CD4-positive, alpha-beta T cell treated with Interleukin-6 for 4 hours (primary cell): Measurements from ENCODE around the gene DEPDC5.
"Not testable (repeated sequence)": the region's sequence is repeated elsewhere in the genome, so short reads cannot be mapped to it uniquely, and the experiment has no call there.

Experiments used
- DNase-seq: peaks from one replicate; pipeline ENCODE4 v3.0.0-alpha.2; 2020; ENCODE audit warnings: mixed read lengths

Gene DEPDC5

DNA sequence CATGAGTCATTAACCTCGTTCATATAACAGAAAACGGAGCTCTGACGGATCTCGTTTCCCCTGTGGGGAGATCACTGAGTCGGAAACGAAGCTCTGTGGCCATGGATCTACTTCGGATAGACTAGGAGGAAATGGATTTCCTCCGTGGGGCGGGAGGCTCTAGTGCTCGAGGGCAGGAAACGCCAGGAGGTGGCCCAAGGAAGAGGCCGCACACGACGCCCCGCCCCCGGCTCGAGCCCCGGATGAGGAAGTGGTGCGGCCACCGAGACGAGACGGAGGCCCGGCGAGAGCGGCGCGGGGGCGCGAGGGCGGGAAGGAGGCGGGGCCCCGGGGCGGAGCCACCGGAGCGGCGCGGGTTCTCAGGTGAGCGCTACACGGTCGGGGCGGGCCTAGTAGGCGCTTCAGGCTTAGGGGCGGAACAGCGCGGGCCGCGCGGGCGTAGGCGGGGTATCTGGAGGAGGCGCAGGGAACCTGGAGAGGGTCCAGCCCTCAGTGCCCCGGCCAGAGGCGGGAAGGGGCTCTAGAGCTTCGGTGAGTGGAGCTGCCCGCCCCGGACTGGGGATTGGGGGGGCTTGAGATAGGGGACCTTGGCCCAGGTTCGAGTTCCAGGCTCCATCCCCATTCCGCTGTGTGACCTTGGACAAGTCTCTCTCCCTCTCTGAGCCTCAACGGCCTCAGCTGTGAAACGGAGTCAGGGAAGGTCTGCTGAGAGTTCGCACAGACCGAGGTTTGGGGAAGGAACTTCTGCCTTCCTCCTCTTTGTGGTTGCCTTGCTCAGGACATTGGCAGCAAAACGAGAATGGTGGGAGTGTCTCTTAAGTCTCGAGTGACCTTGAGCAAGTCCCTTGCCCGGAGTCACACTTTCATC, at the start of gene DEPDC5:
Gene DEPDC5 (plus strand): TSS at position 386 of the 868 bp plus-strand sequence. CDS start 903 bp downstream, outside the sequence.
- peak; percentile 98 for DNase-seq

DNA sequence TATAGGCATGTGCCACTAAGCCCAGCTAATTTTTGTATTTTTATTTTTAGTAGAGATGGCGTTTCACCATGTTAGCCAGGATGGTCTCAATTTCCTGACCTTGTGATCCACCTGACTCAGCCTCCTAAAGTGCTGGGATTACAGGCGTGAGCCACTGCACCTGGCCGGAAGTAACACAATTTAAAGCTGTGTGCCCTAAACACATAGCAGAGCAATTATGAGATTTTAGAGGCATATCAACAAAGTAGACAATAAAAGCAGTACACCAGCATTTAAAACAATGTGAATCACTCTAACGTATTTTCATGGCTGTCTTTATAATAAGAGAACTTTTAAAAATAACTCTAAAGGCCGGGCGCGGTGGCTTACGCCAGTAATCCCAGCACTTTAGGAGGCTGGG, 46.3 kb upstream of the DEPDC5 start:
- no peak for DNase-seq

DNA sequence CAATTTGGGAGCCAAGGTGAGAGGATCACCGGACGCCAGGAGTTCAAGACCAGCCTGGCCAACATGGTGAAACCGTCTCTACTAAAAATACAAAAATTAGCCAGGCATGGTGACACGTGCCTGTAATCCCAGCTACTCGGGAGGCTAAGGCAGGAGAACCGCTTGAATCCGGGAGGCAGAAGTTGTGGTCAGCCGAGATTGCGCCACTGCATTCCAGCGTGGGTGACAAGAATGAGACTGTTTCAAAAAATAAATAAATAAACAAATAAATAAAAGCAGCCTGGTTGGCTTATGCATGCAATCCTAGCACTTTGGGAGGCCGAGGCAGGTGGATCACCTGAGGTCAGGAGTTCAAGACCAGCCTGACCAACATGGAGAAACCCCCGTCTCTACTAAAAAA, 42.6 kb upstream of the DEPDC5 start:
- not testable (repeated sequence) for DNase-seq

DNA sequence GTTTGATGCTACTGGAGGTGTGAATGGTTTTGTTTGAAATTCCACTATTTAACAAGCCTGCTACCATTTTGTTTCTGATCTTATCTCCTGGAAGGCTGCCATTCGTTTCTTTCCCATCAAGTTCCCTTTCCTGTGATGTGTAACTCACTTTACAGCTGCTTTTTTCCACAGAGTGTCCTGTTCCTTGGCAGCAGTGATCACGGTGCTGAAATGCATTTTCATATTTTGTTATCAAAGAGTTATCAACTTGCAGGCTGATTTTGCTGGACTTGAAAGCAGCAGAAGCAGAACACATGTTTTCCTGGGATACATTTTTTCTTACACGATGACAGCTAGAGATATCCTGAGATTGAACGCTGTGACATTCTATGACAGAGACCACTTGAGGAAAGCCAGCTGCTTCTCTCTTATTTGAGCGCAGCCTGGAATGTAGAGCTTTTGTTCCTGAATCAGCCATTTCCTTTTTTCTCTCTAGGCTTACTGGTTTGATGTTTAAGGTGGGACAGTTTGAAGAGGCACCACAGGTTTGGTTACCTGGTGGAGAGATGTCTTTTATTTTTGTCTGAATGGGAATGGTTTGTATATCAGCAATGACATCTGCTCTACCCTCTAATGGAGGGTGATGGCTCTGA, 38.6 kb upstream of the DEPDC5 start:
- no peak for DNase-seq

DNA sequence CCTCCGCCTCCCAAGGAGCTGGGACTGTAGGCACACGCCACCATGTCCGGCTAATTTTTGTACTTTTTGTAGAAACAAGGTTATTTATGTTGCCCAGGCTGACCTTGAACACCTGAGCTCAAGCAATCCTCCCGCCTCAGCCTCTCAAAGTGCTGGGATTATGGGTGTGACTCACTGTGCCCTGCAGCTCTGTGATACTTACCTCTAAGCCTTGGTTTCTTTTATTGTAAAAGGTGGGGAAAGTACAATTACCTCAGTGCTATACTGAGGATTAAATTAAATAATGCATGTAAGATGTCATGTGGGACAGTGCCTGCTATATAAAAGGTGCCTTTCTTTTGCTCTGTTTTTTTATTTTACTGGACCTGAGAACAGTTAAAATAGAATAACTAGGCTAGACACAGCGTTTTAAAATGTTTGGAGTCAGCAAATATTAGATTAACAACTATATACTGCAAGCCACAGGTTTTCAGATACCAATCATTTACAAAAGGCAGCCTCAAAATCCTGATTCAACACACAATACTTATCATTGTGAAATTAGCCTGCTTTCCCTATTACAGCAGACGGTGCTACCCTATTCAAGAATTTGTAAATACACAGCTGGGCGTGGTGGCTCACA, 33.9 kb upstream of the DEPDC5 start:
- no peak for DNase-seq

DNA sequence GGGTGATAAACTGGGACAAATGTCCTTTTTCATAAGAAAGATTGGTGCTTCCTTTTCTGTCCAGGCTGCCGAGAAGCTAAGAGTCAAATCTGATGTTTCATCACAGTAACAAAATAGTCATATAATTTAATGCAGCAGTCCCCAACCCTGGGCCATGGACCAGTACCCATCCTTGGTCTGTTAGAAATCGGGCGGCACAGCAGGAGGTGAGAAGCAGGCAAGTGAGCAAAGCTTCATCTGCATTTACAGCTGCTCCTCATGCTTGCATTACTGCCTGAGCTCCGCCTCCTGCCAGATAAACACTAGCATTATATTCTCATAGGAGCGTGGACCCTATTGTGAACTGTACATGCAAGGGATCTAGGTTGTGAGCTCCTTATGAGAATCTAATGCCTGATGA, 30.1 kb upstream of the DEPDC5 start:
- no peak for DNase-seq

DNA sequence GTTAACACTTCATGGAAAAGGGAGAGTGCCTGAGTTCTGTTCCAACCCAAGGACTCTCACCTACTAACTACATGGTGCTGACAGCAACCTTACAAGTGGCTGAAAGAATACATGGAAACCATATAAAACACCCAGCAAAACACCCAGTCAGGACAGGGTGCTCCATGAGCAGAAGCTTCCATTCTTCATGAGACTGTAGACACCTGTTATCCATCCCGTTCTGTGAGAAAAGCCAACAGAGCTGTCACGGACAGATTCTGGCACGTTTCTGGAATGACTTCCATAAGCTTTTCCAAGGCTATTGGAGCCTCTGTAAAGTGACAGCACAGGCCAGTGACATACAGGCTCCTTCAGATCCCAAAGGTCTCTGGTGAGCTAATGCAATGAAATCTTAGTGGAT, 27.1 kb upstream of the DEPDC5 start:
- no peak for DNase-seq

DNA sequence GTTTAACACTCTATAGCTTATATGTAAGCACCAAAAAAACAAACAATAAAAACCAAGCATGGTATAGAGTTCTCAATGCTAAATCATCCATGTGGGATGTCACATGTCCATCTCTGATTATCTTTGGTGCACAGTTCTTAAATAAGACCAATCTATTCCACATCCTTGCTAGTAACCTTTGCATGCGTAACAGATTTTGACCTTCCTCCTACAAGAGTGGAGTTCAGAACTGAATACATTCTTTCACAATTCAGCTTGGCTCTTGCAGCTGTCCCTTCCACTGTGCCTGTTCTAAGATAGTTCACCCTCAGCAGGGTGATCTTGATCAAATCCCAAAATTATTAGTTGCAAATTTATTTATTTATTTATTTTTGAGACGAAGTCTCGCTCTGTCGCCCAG, 25.0 kb upstream of the DEPDC5 start:
- no peak for DNase-seq

DNA sequence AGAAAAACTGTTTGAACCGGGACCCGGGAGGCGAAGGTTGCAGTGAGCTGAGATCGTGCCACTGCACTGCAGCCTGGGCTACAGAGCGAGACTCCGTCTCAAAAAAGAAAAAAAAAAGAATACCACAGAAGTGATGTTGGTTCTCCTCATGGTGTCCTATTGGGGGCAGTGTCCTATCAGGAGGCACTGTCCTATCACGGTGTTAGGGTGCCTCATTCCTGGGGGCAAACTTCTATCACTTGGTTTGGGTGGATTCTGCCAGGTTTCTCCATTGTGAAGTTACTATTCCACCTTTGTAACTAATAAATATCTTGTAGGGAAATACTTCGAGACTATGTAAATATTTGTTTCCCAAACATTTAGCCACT, 23.5 kb upstream of the DEPDC5 start:
- no peak for DNase-seq

DNA sequence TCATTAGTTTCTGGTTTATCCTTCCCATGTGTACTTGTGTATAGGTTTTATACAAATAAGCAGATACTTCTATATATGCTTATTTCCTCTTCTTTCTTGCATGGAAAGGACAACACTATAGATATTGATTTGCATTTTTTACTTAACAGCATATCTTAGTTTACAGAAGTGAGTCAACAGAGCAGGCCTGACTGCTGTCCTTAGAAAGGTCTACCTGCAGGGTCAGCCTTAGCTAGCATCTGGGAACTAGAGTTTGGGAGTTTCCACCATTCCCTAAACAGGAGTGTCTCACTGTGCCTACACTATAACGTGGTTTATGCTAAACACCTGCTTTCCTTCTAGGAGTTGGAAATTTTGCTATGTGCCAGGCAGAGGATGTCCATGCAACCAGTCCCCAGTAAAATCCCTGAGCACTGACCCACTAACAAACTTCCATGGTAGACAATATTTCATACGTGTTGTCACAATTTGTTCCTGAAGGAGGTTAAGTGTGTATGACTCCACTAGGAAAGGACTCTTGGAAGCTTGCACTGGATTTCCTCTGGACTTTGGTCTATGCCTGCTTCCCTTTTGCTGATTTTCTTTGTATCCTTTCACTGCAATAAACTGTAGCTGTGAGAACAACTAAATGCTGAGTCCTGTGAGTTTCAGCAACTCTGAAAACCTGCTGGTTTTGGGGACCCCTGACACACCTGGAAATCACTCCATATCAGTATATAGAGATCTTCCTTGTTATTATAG, 21.6 kb upstream of the DEPDC5 start:
- DNase-seq: no peak

DNA sequence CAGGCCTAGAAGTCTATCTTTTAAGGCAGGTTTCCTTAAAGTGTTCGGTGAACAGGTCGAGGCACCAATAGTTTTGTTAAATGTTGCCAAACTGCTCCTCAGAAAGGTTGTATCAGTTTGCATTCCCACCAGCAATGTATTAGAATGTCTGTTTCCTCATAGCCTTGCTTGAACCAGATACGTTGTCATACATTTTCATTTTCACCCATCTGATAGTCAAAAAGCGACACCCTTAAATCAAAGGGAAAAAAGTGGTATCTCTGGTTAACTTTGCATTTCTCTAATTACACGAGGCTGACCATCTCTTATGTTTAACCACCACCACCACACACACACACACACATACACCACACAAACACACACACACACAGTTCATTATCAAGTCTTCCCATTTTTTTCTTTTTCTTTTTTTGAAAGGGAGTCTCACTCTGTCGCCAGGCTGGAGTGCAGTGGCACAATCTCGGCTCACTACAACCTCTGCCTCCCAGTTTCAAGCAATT, 20.2 kb upstream of the DEPDC5 start:
- no peak for DNase-seq

DNA sequence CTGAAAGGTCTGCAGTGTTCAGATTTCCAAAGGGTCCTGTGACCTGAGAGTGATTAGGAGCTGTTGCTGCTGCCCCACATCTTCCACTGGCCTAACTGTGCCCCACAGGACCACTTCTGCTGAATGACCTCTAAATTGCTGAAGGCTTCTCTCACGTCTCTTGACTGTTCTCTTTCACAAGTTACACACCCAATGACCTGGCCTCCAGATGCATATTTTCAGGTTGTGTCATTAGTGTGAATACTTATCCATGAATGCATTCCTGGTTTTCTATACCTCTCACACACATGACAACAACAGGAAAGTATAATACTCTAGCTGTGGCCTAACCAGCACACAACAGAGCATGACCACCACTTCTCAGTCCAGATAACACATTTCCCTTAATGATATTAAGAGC, 19.3 kb upstream of the DEPDC5 start:
- DNase-seq: no peak

DNA sequence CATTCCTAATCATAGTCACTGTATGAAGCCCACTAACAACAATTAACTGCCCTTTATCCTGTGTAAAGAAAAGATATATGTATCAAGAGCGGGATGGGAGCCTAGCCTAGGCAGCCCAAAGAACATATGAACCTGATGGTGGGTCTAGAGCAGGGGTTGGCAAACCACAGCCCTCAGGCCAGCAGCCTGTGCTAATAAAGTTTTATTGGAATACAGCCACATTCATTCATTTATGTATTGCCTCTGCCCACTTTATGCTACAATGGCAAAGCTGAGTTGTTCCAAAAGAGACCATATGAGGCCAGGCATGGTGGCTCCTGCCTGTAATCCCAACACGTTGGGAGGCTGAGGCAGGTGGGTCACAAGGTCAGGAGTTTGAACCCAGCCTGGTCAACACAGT, 17.4 kb upstream of the DEPDC5 start:
- no peak for DNase-seq

DNA sequence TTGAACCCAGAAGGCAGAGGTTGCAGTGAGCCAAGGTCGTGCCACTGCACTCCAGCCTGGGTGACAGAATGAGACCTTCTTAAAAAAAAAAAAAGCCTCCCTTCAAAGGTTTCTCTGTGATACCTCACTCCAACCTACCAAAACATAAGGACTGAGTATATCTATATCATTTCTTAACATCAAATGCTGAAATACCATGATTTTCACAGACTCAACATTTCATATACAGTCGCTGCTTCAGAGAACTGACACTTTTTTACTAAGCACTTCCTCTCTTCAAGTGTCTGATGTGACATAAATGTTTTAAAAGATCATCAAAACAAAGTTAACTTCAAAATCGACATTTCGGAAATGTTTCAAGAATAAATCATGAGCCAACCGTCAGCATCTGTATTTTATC, 15.9 kb upstream of the DEPDC5 start:
- DNase-seq: no peak

DNA sequence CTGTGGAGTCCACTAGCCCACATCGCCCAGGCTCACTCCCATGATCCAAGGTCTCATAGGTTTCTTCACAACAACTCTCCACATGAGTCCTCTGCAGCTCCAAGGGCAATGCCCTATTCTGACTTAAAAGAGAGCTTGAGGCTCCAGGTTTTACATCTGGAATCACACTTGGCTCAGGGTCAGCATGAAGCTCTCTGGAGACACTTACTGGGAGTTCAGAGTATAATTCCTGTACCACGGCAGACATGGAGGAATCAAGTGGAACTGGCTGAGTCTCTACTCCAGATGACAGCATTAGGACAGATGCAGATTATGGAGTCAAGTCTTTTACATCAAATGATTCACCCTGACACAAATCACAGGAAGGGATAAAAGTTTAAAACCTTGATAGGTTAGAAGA, 15.3 kb upstream of the DEPDC5 start:
- no peak for DNase-seq

DNA sequence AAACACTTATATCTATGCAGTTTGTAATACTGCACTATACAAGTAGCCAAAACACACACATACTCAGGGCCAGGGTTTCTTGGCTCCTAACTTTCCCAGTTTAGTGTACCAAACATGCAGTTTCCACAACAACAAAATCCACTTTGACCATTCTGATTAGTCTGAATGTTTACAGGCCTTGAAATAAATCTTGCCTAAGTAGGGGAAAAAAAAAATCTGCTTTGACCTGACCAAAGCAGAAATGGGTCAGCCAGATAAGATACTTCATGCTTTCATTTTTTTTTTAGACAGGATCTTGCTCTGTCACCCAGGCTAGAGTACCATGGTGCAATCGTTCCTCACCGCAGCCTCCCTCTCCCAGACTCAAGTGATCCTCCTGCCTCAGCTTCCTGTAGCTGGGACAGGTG, 14.0 kb upstream of the DEPDC5 start:
- DNase-seq: no peak

DNA sequence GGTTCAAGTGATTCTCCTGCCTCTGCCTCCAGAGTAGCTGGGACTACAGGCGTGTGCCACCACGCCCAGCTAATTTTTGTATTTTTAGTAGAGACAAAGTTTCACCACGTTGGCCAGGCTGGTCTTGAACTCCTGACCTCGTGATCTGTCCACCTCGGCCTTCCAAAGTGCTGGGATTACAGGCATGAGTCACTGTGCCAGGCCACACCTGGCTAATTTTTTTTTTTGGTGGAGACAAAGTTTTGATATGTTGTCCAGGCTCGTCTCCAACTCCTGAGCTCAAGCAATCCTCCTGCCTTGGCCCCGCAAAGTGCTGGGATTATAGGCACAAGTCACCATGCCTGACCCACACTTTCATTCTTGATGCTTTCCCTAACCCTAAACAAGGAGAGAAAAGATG, 13.5 kb upstream of the DEPDC5 start:
- DNase-seq: not testable (repeated sequence)

DNA sequence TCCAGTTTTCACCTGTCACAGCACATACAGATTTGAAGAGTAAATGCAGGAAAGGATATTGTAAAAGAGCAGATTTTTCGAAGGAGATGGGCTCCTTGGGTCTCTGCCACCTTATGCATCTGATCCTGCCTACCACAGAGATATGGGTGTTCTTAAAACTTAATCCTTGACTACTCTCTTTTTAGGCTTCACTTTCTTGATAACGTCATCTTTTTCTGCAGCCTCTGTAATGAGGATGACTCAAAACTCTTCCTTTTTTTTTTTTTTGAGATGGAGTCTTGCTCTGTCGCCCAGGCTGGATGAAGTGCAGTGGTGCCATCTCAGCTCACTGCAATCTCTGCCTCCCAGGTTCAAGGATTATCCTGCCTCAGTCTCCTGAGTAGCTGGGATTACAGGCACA, 11.7 kb upstream of the DEPDC5 start:
- no peak for DNase-seq

DNA sequence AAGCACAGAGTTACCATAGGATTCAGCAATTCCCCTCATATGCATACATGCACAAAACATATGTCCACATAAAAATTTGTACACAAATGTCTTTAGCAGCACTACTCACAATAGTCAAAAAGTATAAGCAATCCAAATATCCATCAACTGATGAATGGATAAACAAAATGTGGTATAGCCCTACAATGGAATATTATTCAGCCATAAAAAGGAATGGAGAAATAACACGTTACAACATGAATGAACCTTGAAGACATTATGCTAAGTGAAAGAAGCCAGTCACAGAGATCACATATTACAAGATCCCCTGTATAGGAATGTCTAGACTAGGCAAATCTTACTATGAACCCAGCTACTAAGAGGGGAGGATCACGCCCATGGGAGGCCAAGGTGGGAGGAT, 11.1 kb upstream of the DEPDC5 start:
- no peak for DNase-seq

DNA sequence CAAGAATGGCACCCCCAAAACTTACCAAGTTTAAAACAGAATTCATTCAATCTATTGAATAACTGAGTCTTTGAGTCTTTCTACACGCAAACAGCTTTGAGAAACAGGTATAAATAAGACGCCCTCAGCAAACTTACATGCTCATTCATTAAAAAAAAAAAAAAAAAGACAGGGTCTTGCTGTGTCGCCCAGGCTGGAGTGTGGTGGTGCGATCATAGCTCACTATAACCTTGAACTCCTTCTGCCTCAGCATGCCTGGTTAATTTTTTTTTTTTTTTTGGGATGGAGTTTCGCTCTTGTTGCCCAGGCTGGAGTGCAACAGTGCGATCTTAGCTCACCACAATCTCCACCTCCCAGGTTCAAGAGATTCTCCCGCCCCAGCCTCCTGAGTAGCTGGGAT, 9.9 kb upstream of the DEPDC5 start:
- no peak for DNase-seq

DNA sequence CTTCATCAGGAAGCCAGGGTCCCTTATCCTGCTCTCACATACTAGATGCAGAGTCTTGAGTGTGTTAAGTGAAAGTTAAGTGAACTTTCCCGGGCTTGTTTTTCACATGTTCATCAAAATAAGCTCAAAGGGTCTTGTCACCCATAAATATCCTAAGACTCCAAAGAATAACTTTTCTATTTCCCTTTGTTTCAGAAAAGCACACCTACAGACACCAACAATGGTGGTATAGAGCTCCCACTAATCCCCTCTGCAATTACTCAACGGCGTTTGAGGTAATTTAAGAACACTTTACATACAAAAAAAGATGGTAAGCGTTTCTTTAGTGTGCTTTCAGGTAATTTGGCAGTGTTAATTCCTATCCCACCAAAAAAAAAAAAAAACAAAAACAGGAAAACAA, 6.4 kb upstream of the DEPDC5 start:
- no peak for DNase-seq

DNA sequence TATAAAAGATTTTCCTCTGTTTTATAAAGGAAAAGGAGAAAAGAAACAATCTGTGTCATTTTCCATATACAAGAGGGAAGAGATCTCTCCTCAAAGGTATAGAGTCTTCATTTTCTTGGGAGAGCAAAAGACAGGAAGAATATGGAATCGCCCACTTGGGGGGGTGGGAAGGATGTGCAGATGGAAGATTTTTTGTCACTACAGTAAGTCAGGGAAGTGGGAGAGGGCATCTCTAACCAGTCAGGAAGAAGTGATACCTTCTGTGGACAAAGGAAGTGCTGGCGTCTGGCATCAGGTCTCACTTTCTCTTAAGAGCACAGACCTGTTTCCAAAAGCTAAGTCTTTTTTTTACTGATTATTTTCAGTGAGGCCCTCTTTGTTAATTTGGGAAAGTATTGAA, 5.3 kb upstream of the DEPDC5 start:
- no peak for DNase-seq

DNA sequence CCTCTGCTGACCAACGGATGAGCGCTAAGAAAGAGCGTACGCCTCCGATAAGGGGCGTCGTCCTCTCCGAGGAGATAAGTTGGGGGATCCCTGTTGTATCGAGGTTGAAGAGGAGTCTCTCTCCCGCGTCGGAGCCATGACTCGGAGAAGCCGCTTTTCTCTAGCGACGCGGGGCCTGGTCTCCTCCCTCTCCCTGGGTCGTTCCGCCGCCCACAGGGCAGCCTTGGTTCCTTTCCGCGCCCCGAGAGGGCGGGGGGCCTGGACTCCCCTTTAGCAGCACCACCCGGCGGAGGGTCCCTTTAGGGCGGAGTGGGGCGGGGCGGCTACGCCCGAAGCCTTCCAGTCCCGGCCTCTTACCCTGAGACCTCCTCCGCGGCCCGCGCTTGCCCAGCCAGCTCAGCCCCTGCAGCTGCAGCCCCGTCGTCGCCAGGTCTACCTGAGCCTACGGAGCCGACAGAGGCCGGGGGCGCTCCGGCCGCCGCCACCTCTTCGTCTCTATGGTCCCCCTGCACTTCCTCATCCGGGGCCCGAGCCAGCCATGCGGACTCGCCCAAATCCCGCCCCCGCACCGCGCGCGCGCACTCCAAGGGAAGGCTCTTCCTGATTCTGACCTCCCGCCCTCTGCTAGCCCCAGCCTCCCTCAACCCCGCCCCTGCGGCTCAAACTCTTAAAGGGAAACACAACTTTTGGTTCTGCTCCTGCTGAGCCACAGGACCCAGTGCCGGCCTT, 4.0 kb upstream of the DEPDC5 start, which contains the start of gene PRR14L:
Gene PRR14L (minus strand): TSS at position 497 of the 729 bp plus-strand sequence. CDS start 11,272 bp downstream, outside the sequence.
- DNase-seq: peak; percentile 99
